A673 (cell line): Measurements from ENCODE around the gene KIAA1614. TPM values are rescaled to one million over a fixed set of nuclear protein-coding genes. Genes with fewer than 3 reads are reported as not detected.

Experiments
- BruUV-seq: library from RNA; stranded (reverse); fragments of 400-500 nt; replicated peaks from 2 replicates; lab custom pipeline; 2021; lab: Mats Ljungman, UMichigan
- CTCF ChIA-PET: fragments of 300-600 bp; sonication (Branson Sonifier 250); formaldehyde crosslinking; loops from one replicate; lab custom pipeline; 2022; ENCODE audit warnings: antibody characterized with exemption; lab: Charles Lee
- POLR2A ChIA-PET: fragments of 300-600 bp; sonication (Branson Sonifier 250); formaldehyde crosslinking; loops from one replicate; lab custom pipeline; 2022; ENCODE audit warnings: antibody characterized with exemption; ENCODE audit not compliant: low non-redundant PET; lab: Charles Lee
- DNase-seq: peaks from one replicate; pipeline ENCODE4 v3.0.0-alpha.2; 2015; ENCODE audit warnings: low spot score
- H3K27ac ChIP-seq: fragments of 200-600 bp; sonication (generic); 2 replicates; pipeline ENCODE4 v1.5.1; 2016; ENCODE audit warnings: mixed run types, low read depth, mild to moderate bottlenecking, mixed read lengths, antibody characterized with exemption, low read length; ENCODE audit not compliant: poor library complexity, severe bottlenecking
- H3K27me3 ChIP-seq: fragments of 200-600 bp; sonication (generic); replicated peaks from 2 replicates; pipeline ENCODE4 v1.6.1; 2017; ENCODE audit warnings: mixed run types, low read depth, mild to moderate bottlenecking, mixed read lengths, antibody characterized with exemption, low read length; ENCODE audit not compliant: insufficient read depth, poor library complexity
- H3K36me3 ChIP-seq: fragments of 200-600 bp; sonication (generic); 2 replicates; pipeline ENCODE4 v1.6.1; 2016; ENCODE audit warnings: mixed run types, mild to moderate bottlenecking, mixed read lengths, antibody characterized with exemption, low read length; ENCODE audit not compliant: insufficient read depth, poor library complexity, severe bottlenecking
- H3K4me1 ChIP-seq: fragments of 200-600 bp; sonication (generic); 2 replicates; pipeline ENCODE4 v1.6.1; 2017; ENCODE audit warnings: mixed run types, mild to moderate bottlenecking, mixed read lengths, antibody characterized with exemption, low read length; ENCODE audit not compliant: insufficient read depth, poor library complexity, severe bottlenecking
- H3K4me3 ChIP-seq: fragments of 200-600 bp; sonication (generic); 2 replicates; pipeline ENCODE4 v1.5.1; 2016; ENCODE audit warnings: low read depth, mixed run types, mild to moderate bottlenecking, mixed read lengths, low read length; ENCODE audit not compliant: poor library complexity, severe bottlenecking
- H3K9me3 ChIP-seq: fragments of 200-600 bp; sonication (generic); 2 replicates; pipeline ENCODE4 v1.6.1; 2016; ENCODE audit warnings: mixed run types, low read depth, mild to moderate bottlenecking, mixed read lengths, antibody characterized with exemption, low read length; ENCODE audit not compliant: poor library complexity, severe bottlenecking
- EZH2 ChIP-seq: fragments of 200-600 bp; sonication (generic); IDR thresholded peaks from 2 replicates; pipeline ENCODE4 v1.6.1; 2017; ENCODE audit warnings: borderline replicate concordance, low read depth, mild to moderate bottlenecking, mixed read lengths, antibody characterized with exemption, low read length; ENCODE audit not compliant: poor library complexity, severe bottlenecking
- intact Hi-C: fragments of 100-400 bp; cut with micrococcal nuclease; formaldehyde crosslinking; loops from one replicate; pipeline ENCODE4 v1.10.0; 2022; ENCODE audit not compliant: unreplicated experiment
- total RNA-seq: library from RNA; stranded (reverse); gene quantifications from 2 replicates; pipeline ENCODE4 v1.2.3, GENCODE V29; 2021
- TF ChIP-seq, protein P1 (sequence below): fragments of 300-800, 200-600 bp; sonication (generic); conservative IDR thresholded peaks from 2 replicates; pipeline ENCODE4 v1.5.1; 2017; ENCODE audit warnings: low read depth, mild to moderate bottlenecking, antibody characterized with exemption, low read length, moderate library complexity, mixed read lengths

KIAA1614 gene
- total RNA-seq, 1 experiment from 2014 or later, result 0.67 TPM

DNA sequence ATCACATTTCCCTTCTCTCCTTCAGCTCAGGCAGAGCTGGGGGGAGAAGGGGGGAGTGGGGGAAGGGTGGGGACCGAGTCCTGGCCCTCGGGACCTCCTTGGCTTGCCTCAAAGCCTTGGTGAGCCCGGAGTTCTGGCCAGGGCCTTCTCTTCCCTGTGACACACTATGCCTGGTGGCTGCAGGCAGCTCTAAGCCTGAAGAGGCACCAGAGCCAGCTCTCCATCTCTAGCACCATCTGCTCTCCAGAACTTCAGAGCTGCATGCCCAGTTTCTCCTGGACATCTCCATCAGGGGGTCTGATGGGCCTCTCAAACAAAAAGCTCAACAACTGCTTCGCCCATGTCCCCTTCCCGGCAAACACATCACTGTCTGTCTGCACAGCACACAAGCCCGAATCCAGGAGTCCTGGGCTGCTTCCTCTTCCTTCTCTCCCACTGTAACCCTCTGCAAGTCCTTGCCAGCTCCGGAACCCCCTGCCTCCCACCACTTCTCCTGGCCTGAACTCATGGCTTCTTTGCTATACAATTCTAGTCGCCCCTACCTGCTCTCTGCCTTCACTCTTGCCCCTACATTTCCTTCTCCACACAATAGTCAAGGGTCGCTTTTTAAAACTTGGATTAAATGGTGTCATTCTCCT, 26.5 kb downstream of the KIAA1614 start:
- DNase-seq, result no peak
- Histone ChIP-seq H3K4me1 (no peaks in the 10 kb centered on the region), H3K4me3 (no peak overlapping the region), H3K36me3 (no peaks in the 10 kb centered on the region), H3K27me3 (no peaks in the 10 kb centered on the region), H3K9me3 (no peaks in the 10 kb centered on the region), H3K27ac (no peak overlapping the region)
- TF ChIP-seq, protein P1, sequence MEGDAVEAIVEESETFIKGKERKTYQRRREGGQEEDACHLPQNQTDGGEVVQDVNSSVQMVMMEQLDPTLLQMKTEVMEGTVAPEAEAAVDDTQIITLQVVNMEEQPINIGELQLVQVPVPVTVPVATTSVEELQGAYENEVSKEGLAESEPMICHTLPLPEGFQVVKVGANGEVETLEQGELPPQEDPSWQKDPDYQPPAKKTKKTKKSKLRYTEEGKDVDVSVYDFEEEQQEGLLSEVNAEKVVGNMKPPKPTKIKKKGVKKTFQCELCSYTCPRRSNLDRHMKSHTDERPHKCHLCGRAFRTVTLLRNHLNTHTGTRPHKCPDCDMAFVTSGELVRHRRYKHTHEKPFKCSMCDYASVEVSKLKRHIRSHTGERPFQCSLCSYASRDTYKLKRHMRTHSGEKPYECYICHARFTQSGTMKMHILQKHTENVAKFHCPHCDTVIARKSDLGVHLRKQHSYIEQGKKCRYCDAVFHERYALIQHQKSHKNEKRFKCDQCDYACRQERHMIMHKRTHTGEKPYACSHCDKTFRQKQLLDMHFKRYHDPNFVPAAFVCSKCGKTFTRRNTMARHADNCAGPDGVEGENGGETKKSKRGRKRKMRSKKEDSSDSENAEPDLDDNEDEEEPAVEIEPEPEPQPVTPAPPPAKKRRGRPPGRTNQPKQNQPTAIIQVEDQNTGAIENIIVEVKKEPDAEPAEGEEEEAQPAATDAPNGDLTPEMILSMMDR, result no peak
- TF ChIP-seq EZH2, result no peak
- BruUV-seq, result no TSS peak
- CTCF ChIA-PET, result no interaction called here
- intact Hi-C loops, result no loop called here
- POLR2A ChIA-PET, result no interaction called here

DNA sequence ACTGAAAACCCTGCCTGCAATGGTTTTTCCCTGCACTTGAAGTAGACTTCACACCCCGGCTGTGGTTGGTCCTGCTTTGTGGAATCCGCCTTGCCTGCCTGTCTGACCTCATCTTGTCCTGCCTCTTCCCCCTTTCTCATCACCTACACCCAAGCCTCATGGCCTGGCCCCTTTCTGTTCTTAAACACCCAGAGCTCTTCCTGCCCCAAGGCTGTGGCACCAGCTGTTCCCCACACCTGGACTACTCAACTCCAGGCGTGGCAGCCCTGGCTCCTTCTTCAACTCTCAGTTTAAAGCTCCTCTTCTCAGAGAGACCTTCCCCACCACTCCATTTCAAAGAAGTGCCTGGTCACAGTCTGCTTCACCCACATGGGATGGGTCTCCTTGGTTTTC, 27.0 kb downstream of the KIAA1614 start:
- Histone ChIP-seq H3K9me3 (no peaks in the 10 kb centered on the region), H3K4me1 (no peaks in the 10 kb centered on the region), H3K27ac (no peak overlapping the region), H3K36me3 (no peaks in the 10 kb centered on the region), H3K27me3 (no peaks in the 10 kb centered on the region), H3K4me3 (no peak overlapping the region)
- intact Hi-C loops, result no loop called here
- no peak for DNase-seq
- BruUV-seq, result no TSS peak
- ChIA-PET POLR2A (no interaction called here), CTCF (no interaction called here)
- TF ChIP-seq EZH2, result no peak

DNA sequence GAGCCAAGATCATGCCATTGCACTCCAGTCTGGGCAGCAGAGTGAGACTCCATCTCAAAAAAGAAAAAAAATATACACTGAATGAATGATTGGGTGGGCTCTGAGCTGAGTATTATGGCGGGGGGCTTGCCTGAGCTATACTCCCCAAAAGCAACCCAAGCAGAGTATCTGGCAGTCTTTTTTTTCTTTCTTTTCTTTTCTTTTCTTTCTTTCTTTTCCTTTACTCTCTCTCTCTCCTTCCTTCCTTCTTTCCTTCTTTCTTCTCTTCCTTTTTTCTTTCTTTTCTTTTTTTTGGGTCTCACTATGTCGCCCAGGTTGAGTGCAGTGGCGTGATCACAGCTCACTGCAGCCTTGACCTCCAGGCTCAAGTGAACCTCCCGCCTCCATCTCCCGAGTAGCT, 27.7 kb downstream of the KIAA1614 start:
- POLR2A ChIA-PET, result no interaction called here
- no peaks in the 10 kb centered on the region for H3K4me1 ChIP-seq
- no peak overlapping the region for H3K27ac ChIP-seq
- H3K36me3 ChIP-seq, result no peaks in the 10 kb centered on the region
- no TSS peak for BruUV-seq
- H3K9me3 ChIP-seq, result no peaks in the 10 kb centered on the region
- no peaks in the 10 kb centered on the region for H3K27me3 ChIP-seq
- no peak for DNase-seq
- CTCF ChIA-PET, result no interaction called here
- TF ChIP-seq, protein P1, result no peak
- no peak for TF ChIP-seq EZH2
- intact Hi-C loops, result no loop called here
- H3K4me3 ChIP-seq, result no peak overlapping the region

DNA sequence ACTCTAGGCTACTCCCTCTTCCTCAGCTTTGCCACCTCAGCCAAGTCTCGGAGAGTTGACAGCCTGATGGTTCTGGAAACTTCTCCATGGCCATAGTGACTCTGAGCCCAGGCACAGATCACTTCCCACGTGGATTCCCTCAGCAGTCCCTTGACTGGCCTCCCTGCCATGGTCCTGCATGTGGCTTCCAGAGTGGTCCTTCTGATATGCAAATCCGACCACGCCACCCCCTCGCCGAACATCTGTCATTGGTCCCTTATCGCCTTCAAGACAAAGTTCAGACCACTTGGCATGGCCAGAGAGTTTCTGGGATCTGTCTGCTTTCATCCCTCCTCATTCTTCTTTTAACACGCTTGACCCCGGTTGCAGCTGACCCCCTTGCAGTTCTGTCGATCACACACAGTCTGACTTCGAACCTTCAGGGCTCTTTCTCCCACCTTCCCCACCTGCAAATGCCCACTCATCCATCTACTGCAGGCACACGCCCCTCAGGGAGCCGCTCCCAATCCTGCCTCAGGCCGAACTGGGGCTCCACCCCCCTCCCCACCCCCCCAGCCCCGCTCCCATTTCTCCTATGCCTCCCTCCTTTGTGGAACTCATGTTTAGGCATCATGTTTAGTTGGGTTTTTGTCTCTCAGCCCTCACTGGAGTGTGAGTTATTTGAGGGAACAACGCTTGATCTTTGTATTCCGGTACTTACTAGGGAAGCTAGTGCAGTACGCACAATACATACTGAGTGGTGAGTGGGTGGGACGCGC, 29.0 kb downstream of the KIAA1614 start:
- no peak for DNase-seq
- H3K27ac ChIP-seq, result no peak overlapping the region
- no peaks in the 10 kb centered on the region for H3K36me3 ChIP-seq
- no peak overlapping the region for H3K4me3 ChIP-seq
- no peak for TF ChIP-seq EZH2
- TF ChIP-seq, protein P1, result no peak
- no peaks in the 10 kb centered on the region for H3K27me3 ChIP-seq
- H3K4me1 ChIP-seq, result no peaks in the 10 kb centered on the region
- no peaks in the 10 kb centered on the region for H3K9me3 ChIP-seq
- ChIA-PET POLR2A (no interaction called here), CTCF (no interaction called here)
- intact Hi-C loops, result no loop called here
- no TSS peak for BruUV-seq
